HEK293 (cell line): ENCODE measurements around the gene SRSF1.
A peak's percentile ranks its signal among the peaks of the same experiment; 100 is the strongest.

Source experiments
- FEZF1 ChIP-seq: fragments of 450-650 bp; formaldehyde crosslinking; IDR thresholded peaks from 2 replicates; pipeline ENCODE4 v1.5.1; 2016; ENCODE audit warnings: missing biosample characterization, missing genetic modification characterization
- IKZF3 ChIP-seq: fragments of 450-650 bp; IDR thresholded peaks from 2 replicates; pipeline ENCODE4 v1.5.0; 2018; ENCODE audit warnings: missing biosample characterization, mild to moderate bottlenecking, missing genetic modification characterization, moderate library complexity
- KLF1 ChIP-seq: fragments of 450-650 bp; formaldehyde crosslinking; IDR thresholded peaks from 2 replicates; pipeline ENCODE4 v1.5.1; 2016; ENCODE audit warnings: missing biosample characterization, missing genetic modification characterization
- KLF9 ChIP-seq: fragments of 450-650 bp; formaldehyde crosslinking; IDR thresholded peaks from 2 replicates; pipeline ENCODE4 v1.5.1; 2016; ENCODE audit warnings: missing biosample characterization, missing genetic modification characterization, low read depth
- MEIS1 ChIP-seq: sonication (generic); formaldehyde crosslinking; IDR thresholded peaks from 2 replicates; pipeline ENCODE4 v1.8.1; 2022; ENCODE audit warnings: missing genetic modification reagents, mild to moderate bottlenecking, borderline replicate concordance
- MZF1 ChIP-seq: fragments of 450-650 bp; formaldehyde crosslinking; IDR thresholded peaks from 2 replicates; pipeline ENCODE4 v1.5.1; 2017; ENCODE audit warnings: missing biosample characterization, missing genetic modification characterization, borderline replicate concordance
- PRDM1 ChIP-seq: fragments of 450-650 bp; formaldehyde crosslinking; IDR thresholded peaks from 2 replicates; pipeline ENCODE4; 2016; ENCODE audit warnings: missing biosample characterization, missing genetic modification characterization
- REST ChIP-seq: fragments of 450-650 bp; formaldehyde crosslinking; IDR thresholded peaks from 2 replicates; pipeline ENCODE4 v1.5.1; 2016; ENCODE audit warnings: missing biosample characterization, missing genetic modification characterization
- TCF7L2 ChIP-seq: IDR thresholded peaks from 2 replicates; pipeline ENCODE4 v1.6.1; 2011; ENCODE audit warnings: low read depth, mild to moderate bottlenecking, inconsistent platforms, low read length, moderate library complexity, borderline replicate concordance
- TRIM28 ChIP-seq: IDR thresholded peaks from 2 replicates; pipeline ENCODE4 v1.6.1; 2011; ENCODE audit warnings: low read length, control low read depth, borderline replicate concordance
- ZEB2 ChIP-seq: fragments of 450-650 bp; formaldehyde crosslinking; IDR thresholded peaks from 2 replicates; pipeline ENCODE4 v1.5.1; 2016; ENCODE audit warnings: missing biosample characterization, missing genetic modification characterization
- ZFHX2 ChIP-seq: fragments of 450-650 bp; formaldehyde crosslinking; conservative IDR thresholded peaks from 2 replicates; pipeline ENCODE4 v1.5.1; 2016; ENCODE audit warnings: missing biosample characterization, missing genetic modification characterization
- ZFP37 ChIP-seq: fragments of 450-650 bp; formaldehyde crosslinking; IDR thresholded peaks from 2 replicates; pipeline ENCODE4 v1.5.1; 2016; ENCODE audit warnings: missing biosample characterization, missing genetic modification characterization
- ZFP41 ChIP-seq: fragments of 450-650 bp; formaldehyde crosslinking; IDR thresholded peaks from 2 replicates; pipeline ENCODE4 v1.5.1; 2016; ENCODE audit warnings: missing biosample characterization, missing genetic modification characterization, borderline replicate concordance
- ZNF114 ChIP-seq: fragments of 450-650 bp; formaldehyde crosslinking; IDR thresholded peaks from 2 replicates; pipeline ENCODE4 v1.5.0; 2017; ENCODE audit warnings: missing biosample characterization, missing genetic modification characterization
- ZNF133 ChIP-seq: fragments of 450-650 bp; formaldehyde crosslinking; IDR thresholded peaks from 2 replicates; pipeline ENCODE4 v1.5.1; 2016; ENCODE audit warnings: missing biosample characterization, missing genetic modification characterization
- ZNF140 ChIP-seq: fragments of 450-650 bp; formaldehyde crosslinking; IDR thresholded peaks from 2 replicates; pipeline ENCODE4 v1.5.1; 2016; ENCODE audit warnings: missing biosample characterization, missing genetic modification characterization
- ZNF16 ChIP-seq: fragments of 450-650 bp; formaldehyde crosslinking; IDR thresholded peaks from 2 replicates; pipeline ENCODE4 v1.5.1; 2016; ENCODE audit warnings: low read depth, missing biosample characterization, missing genetic modification characterization
- ZNF214 ChIP-seq: fragments of 450-650 bp; formaldehyde crosslinking; IDR thresholded peaks from 2 replicates; pipeline ENCODE4 v1.5.1; 2017; ENCODE audit warnings: missing biosample characterization, mild to moderate bottlenecking, missing genetic modification characterization, borderline replicate concordance
- ZNF302 ChIP-seq: fragments of 450-650 bp; formaldehyde crosslinking; IDR thresholded peaks from 2 replicates; pipeline ENCODE4 v1.5.1; 2016; ENCODE audit warnings: missing biosample characterization, missing genetic modification characterization, low read depth
- ZNF394 ChIP-seq: fragments of 450-650 bp; formaldehyde crosslinking; IDR thresholded peaks from 2 replicates; pipeline ENCODE4 v1.5.1; 2016; ENCODE audit warnings: missing biosample characterization, missing genetic modification characterization, mild to moderate bottlenecking, moderate library complexity, borderline replicate concordance
- ZNF416 ChIP-seq: fragments of 450-650 bp; formaldehyde crosslinking; IDR thresholded peaks from 2 replicates; pipeline ENCODE4 v1.5.1; 2016; ENCODE audit warnings: missing biosample characterization, missing genetic modification characterization
- ZNF501 ChIP-seq: fragments of 450-650 bp; formaldehyde crosslinking; IDR thresholded peaks from 2 replicates; pipeline ENCODE4 v1.5.1; 2016; ENCODE audit warnings: missing biosample characterization, missing genetic modification characterization
- ZNF510 ChIP-seq: fragments of 450-650 bp; formaldehyde crosslinking; IDR thresholded peaks from 2 replicates; pipeline ENCODE4 v1.5.1; 2018; ENCODE audit warnings: mild to moderate bottlenecking, missing genetic modification characterization, missing biosample characterization; ENCODE audit not compliant: insufficient replicate concordance
- ZNF544 ChIP-seq: fragments of 450-650 bp; formaldehyde crosslinking; IDR thresholded peaks from 2 replicates; pipeline ENCODE4 v1.5.0; 2017; ENCODE audit warnings: missing biosample characterization, missing genetic modification characterization
- ZNF549 ChIP-seq: fragments of 450-650 bp; IDR thresholded peaks from 2 replicates; pipeline ENCODE4 v1.5.1; 2018; ENCODE audit warnings: missing biosample characterization, missing genetic modification characterization, mild to moderate bottlenecking, inconsistent platforms, moderate library complexity
- ZNF600 ChIP-seq: fragments of 450-650 bp; formaldehyde crosslinking; IDR thresholded peaks from 2 replicates; pipeline ENCODE4 v1.5.1; 2016; ENCODE audit warnings: missing biosample characterization, missing genetic modification characterization
- ZNF658 ChIP-seq: fragments of 450-650 bp; formaldehyde crosslinking; IDR thresholded peaks from 2 replicates; pipeline ENCODE4; 2016; ENCODE audit warnings: missing biosample characterization, missing genetic modification characterization
- ZNF76 ChIP-seq: fragments of 450-650 bp; formaldehyde crosslinking; IDR thresholded peaks from 2 replicates; pipeline ENCODE4; 2016; ENCODE audit warnings: low read depth, missing biosample characterization, missing genetic modification characterization, borderline replicate concordance
- ZNF791 ChIP-seq: fragments of 450-650 bp; formaldehyde crosslinking; IDR thresholded peaks from 2 replicates; pipeline ENCODE4 v1.5.1; 2016; ENCODE audit warnings: missing biosample characterization, missing genetic modification characterization
- ZSCAN30 ChIP-seq: fragments of 450-650 bp; IDR thresholded peaks from 2 replicates; pipeline ENCODE4 v1.5.1; 2018; ENCODE audit warnings: missing biosample characterization, mild to moderate bottlenecking, missing genetic modification characterization, moderate library complexity
- TF ChIP-seq, protein P1 (sequence below): fragments of 450-650 bp; formaldehyde crosslinking; IDR thresholded peaks from 2 replicates; pipeline ENCODE4 v1.5.1; 2016; ENCODE audit warnings: missing biosample characterization, missing genetic modification characterization
- TF ChIP-seq, protein P2 (sequence below): fragments of 450-650 bp; formaldehyde crosslinking; IDR thresholded peaks from 2 replicates; pipeline ENCODE4 v1.5.1; 2017; ENCODE audit warnings: missing biosample characterization, missing genetic modification characterization

The SRSF1 gene

DNA sequence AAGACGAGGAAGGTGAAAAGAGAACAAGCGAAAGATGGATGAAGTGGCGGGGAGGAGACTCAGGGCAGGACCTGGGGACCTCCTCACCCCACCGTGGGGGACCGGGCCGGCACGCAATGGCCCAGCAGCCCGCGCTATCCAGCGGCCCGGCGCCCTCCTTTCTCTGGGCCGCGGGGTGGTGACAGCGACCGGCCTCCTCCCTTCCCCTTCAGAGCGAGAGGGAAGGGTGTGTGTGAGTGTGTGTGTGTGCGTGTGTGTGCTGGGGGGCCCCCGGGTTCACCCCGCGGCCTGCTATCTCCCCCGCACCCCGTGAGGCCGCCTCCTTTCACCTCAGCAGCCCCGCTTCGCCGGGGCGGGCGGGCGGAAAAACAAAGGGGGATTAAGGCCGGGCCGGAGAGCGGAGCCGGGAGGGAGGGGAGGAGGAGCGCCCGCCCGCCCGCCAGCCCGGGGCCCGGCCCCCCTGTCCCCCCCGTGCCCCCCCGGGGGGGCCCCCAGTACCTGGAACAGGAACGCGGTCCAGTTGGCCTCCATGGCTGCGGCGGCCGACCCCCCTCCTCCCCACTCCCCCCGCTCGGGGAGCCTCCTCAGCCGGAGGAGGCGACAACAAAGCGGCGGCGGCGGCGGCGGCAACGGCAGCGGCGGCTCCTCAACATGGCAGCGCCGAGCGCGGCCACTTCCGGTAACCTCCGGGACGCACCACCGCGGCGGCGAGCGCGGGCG, 19.3 kb downstream of the SRSF1 start, which contains the start of gene VEZF1 (continued):
- TF ChIP-seq ZNF76 (tag by site-specific recombination) = peak; percentile 57
- TF ChIP-seq ZNF394 (tag by site-specific recombination) = peak; percentile 48; the same call in 1 of the 2 replicates
- 0 out of 2 replicates have a peak, but pooled peaks have one; percentile 38 for TF ChIP-seq ZNF416 (tag by site-specific recombination)
- peak; percentile 96 for TF ChIP-seq ZFP37 (tag by site-specific recombination)
- TF ChIP-seq, protein P1, sequence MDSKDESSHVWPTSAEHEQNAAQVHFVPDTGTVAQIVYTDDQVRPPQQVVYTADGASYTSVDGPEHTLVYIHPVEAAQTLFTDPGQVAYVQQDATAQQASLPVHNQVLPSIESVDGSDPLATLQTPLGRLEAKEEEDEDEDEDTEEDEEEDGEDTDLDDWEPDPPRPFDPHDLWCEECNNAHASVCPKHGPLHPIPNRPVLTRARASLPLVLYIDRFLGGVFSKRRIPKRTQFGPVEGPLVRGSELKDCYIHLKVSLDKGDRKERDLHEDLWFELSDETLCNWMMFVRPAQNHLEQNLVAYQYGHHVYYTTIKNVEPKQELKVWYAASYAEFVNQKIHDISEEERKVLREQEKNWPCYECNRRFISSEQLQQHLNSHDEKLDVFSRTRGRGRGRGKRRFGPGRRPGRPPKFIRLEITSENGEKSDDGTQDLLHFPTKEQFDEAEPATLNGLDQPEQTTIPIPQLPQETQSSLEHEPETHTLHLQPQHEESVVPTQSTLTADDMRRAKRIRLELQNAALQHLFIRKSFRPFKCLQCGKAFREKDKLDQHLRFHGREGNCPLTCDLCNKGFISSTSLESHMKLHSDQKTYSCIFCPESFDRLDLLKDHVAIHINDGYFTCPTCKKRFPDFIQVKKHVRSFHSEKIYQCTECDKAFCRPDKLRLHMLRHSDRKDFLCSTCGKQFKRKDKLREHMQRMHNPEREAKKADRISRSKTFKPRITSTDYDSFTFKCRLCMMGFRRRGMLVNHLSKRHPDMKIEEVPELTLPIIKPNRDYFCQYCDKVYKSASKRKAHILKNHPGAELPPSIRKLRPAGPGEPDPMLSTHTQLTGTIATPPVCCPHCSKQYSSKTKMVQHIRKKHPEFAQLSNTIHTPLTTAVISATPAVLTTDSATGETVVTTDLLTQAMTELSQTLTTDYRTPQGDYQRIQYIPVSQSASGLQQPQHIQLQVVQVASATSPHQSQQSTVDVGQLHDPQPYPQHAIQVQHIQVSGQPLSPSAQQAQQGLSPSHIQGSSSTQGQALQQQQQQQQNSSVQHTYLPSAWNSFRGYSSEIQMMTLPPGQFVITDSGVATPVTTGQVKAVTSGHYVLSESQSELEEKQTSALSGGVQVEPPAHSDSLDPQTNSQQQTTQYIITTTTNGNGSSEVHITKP = peak; percentile 83; the same call in 1 of the 2 replicates
- no peak for TF ChIP-seq ZNF214 (tag by site-specific recombination)
- TF ChIP-seq, protein P2, sequence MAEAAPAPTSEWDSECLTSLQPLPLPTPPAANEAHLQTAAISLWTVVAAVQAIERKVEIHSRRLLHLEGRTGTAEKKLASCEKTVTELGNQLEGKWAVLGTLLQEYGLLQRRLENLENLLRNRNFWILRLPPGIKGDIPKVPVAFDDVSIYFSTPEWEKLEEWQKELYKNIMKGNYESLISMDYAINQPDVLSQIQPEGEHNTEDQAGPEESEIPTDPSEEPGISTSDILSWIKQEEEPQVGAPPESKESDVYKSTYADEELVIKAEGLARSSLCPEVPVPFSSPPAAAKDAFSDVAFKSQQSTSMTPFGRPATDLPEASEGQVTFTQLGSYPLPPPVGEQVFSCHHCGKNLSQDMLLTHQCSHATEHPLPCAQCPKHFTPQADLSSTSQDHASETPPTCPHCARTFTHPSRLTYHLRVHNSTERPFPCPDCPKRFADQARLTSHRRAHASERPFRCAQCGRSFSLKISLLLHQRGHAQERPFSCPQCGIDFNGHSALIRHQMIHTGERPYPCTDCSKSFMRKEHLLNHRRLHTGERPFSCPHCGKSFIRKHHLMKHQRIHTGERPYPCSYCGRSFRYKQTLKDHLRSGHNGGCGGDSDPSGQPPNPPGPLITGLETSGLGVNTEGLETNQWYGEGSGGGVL (tag by site-specific recombination) = peak; percentile 98
- TF ChIP-seq ZNF544 (tag by site-specific recombination) = no peak
- no peak for TF ChIP-seq ZNF133 (tag by site-specific recombination)
- TF ChIP-seq ZNF510 (tag by site-specific recombination) = no peak
- TF ChIP-seq ZFP41 (tag by site-specific recombination) = no peak
- peak; percentile 94 for TF ChIP-seq ZSCAN30 (tag by site-specific recombination)
- peak; percentile 85 for TF ChIP-seq ZNF501 (tag by site-specific recombination)
- peak; percentile 61 for TF ChIP-seq KLF1 (tag by site-specific recombination)
- TF ChIP-seq TRIM28 = no peak
- peak; percentile 70 for TF ChIP-seq ZNF600
- peak; percentile 80 for TF ChIP-seq ZFHX2
- TF ChIP-seq PRDM1 (tag by site-specific recombination) = peak; percentile 92
- no peak for TF ChIP-seq ZNF658 (tag by site-specific recombination)
- no peak for TF ChIP-seq ZNF16 (tag by site-specific recombination)
- TF ChIP-seq FEZF1 (tag by site-specific recombination) = no peak
- TF ChIP-seq REST (tag by site-specific recombination) = peak; percentile 73
- TF ChIP-seq ZNF114 (tag by site-specific recombination) = no peak
- TF ChIP-seq MEIS1 (CRISPR knock-in tag) = no peak
- no peak for TF ChIP-seq IKZF3 (tag by site-specific recombination)
- peak; percentile 83 for TF ChIP-seq ZEB2
- TF ChIP-seq ZNF791 = no peak
- TF ChIP-seq ZNF140 (tag by site-specific recombination) = no peak
- TF ChIP-seq ZNF549 (tag by site-specific recombination) = no peak
- peak; percentile 67 for TF ChIP-seq KLF9 (tag by site-specific recombination)
- TF ChIP-seq ZNF302 (tag by site-specific recombination) = no peak
- peak; percentile 93; the same call in 1 of the 2 replicates for TF ChIP-seq MZF1 (tag by site-specific recombination)
- TF ChIP-seq TCF7L2 = no peak
